ENCODE data around the gene ELMO1. TPM values are rescaled to one million over a fixed set of nuclear protein-coding genes. Genes with fewer than 3 reads are reported as not detected.

The ELMO1 gene
- total and polyA plus RNA-seq, 10 of the 15 experiments (the other 5 are each of a cell fraction or from before 2014, with no cell fraction given), result 22.6 to 85.9 (median 56.6) TPM

- TF ChIP-seq IRF5 (IDR thresholded peaks at IDR 0.05; ENCODE audit: borderline replicate concordance) (no peak), EP300 (IDR thresholded peaks at IDR 0.05; ENCODE audit: borderline replicate concordance in 1 of 2, control insufficient read depth in 1 of 2, low read depth in 2 of 2, low read length in 2 of 2) (no peak), SRF (IDR thresholded peaks at IDR 0.05; ENCODE audit: low read depth in 2 of 2, low read length in 2 of 2) (no peak), ATF2 (IDR thresholded peaks at IDR 0.05; ENCODE audit: low read length) (no peak), BCL11A (IDR thresholded peaks at IDR 0.05; ENCODE audit: low read depth, low read length) (no peak), IRF3 (IDR thresholded peaks at IDR 0.05) (no peak), RUNX3 (IDR thresholded peaks at IDR 0.05; ENCODE audit: low read length) (no peak), RB1 (IDR thresholded peaks at IDR 0.05; ENCODE audit: borderline replicate concordance) (no peak), E2F4 (IDR thresholded peaks at IDR 0.05; ENCODE audit: low read depth, low read length) (no peak)
These were observed 128.4 kb downstream of the ELMO1 start (continued) for GRCh38 chr7:37320140-37320847.

All from GM12878 (cell line).